NCI-H82 treated with DMSO at 0.1 percent for 48 hours (cell line): ENCODE data around the gene RIN3.

Experiments used
- DNase-seq: peaks from one replicate; lab custom pipeline; 2025; ENCODE audit not compliant: unreplicated experiment; lab: John Stamatoyannopoulos, UW

The RIN3 gene

DNA sequence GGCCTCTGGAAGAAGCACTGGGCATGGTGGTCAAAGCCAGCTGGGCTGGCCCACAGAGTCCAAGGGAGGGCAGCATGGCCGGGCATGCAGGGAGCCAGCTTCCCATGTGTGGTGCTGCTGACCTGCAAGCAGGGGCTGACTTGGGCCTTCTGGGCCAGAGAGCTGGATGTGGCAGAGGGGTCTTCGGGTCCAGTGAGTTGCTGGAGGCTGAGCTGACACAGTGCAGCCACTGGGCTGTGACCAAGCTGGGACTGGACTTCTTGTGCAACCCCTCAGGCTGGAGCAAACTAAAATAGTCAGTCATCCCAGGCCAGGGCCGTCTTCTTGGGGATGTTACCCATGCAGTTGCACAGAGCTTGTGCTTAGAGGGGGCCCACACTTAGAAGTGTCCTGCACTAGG, 7.3 kb upstream of the RIN3 start:
- no peak for DNase-seq

DNA sequence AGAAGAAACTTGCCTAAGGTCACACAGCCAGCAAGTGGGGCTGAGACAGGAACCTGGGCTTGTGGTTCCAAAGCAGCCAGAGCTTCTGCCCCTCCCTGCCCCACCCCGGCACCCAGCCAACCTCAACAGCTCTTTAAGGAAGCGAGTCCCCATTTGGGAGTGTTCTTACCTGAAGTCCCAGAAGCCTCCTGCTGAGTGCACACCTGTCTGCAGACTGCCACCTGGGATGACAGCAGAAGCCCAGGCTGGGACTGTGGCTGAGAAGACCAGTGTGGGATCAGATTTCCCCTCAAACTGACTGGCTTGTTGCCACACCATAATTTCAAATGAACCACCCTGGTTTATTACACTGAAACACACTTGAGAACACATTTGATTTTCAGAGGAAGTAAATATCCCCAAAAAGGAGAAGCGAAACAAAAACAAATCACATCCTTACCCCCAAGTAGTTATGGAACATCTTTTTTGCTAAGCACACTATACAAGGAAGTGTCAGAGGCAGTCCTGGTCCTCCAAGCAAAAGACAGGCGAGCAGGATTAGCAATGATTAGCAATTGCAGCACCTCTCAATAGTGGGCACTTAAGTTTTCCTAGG, 6.3 kb upstream of the RIN3 start:
- DNase-seq, result no peak

DNA sequence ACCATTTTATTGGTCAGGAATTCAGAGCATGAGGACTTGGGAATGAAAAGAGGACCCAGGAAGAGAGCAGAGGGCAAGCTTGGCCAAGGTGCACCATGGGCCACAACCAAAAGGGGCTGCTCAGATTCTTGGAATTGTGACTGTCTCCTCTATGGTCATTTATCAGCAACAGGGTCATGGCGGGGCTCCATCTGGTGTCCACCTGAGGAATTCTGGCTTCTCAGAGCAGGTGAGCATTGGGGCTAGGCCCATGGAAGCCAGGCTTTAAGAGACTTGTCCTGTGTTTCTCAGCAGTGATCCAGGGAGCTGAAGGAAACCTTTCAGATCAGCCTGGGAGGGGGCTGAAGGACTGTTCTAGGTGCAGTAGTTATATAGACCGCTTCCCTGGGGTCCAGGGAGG, 2.6 kb upstream of the RIN3 start:
- no peak for DNase-seq

DNA sequence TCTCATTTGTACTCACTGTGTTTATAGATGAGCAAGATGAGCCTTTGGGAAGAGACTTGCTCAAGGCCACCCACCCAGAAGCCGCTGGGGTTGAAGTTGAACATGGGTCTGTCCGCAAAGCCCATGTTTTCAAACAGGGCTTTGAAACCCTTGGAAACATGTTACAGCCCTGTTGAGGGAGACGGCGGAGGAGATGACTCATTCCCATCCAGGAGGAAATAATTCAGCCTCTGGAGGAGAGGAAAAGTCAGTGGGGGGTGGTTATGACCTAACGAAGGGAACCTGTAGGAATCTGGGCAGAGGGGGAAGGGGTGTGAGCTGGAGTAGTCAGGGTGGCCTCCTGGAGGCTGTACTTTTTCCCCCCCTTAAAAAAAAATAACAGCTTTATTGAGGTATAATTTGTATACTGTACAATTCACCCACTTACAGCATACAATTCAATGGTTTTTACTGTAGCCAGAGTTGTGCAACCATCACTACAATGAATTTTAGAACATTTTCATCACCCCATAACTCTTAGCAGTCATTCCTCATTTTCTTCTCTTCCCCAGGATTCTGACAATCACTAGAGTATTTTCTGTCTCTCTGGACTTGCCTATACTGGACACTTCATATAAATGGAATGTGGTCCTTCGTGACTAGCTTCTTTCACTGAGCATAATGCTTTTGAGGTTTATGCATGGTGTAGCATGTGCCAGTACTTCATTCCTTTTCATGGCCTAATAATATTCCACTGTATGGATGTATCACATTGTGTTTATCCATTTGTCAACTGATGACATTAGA, 1.9 kb upstream of the RIN3 start:
- DNase-seq, result no peak

DNA sequence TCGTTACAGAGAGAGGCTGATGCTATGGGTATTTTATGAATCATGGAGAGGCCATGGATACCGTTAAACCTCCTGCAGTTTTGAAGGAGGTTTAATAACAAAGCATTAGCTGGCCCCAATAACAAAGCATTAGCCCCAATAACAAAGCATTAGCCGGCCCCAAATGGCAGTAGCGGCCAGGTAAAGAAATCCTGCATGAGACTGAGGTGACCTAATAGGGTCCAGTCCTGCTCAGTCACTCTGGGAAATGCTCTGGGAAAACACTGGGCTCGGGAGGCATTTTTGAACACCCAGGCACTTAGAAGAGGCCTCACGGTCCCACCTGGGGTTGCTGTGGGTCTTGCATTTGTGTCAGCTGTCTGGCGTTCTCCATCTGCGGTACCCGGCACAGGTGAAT, 776 bp upstream of the RIN3 start:
- no peak for DNase-seq

DNA sequence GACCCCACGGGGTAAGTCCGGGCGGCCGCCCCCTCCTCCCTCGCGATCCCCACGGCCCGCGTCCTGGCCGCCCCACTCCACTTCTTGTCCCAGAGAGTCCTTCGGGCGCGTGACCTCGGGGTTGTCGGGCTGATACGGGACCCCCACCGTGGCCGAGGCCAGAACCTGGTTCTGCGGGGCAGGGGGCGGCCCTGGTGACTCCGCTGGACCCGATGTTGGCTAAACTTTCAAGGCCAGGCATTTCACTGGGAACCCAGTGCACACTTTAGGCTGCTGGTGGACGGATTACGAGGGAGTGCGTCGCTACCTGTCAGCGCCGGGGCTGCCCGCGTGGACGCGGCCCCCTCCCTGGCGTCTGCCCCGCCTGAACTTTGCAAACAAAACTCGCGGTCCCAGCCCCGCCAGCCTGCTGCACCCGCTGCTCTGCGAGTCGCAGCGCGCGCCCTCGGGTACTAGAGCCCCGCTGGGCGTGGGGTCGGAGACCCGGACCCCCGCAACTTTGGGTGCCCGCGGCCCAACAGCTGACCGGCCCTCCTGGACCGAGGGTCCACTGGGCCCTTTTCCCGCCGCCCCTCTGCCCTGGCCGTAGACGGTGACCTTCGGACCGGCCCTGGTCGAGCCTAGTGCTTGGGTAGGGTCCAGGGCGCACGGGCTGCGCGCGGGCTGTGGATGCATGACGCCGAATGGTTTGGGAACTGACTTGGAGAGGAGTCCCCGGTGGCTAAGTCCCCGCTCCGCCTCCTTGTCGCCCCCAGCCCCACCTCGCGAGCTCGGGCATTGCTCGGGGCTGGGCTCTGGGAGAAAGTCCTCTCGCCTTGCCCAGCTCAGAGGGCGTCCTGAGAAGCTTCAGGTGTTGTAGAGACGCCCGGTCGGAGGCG, 624 bp downstream of the RIN3 start:
- no peak for DNase-seq

DNA sequence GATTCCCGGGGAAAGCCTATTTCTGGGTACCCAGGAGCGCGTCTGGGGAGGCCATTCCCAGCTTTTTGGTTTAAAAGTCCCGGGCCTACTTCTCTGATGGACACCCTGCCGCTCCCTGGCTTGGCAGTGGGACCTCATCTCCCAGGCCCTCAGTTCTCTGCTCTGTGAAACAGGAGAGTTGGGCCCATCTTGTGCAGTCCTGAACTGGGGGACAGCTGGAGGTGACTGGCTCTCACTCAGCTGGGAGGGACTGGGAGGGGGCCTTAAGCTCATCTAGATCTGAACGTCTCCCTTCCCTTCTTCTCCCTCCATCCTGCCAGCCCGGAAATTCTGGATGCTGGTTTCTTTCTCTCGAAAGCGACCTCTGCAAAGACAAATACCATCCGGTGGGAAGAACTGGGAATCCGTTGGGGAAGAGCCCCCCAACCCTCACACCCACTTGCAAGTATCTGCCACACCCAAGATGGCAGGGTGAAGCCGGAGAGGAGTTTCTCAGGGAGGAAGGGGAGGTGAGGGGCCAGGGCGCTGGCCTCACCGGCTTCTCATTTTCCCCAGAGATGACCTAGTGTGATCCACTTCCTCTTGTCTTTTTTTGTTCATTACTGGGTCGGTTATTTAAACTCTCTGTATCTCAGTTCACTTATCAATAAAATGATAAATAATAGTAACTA, 1.4 kb downstream of the RIN3 start:
- no peak for DNase-seq

DNA sequence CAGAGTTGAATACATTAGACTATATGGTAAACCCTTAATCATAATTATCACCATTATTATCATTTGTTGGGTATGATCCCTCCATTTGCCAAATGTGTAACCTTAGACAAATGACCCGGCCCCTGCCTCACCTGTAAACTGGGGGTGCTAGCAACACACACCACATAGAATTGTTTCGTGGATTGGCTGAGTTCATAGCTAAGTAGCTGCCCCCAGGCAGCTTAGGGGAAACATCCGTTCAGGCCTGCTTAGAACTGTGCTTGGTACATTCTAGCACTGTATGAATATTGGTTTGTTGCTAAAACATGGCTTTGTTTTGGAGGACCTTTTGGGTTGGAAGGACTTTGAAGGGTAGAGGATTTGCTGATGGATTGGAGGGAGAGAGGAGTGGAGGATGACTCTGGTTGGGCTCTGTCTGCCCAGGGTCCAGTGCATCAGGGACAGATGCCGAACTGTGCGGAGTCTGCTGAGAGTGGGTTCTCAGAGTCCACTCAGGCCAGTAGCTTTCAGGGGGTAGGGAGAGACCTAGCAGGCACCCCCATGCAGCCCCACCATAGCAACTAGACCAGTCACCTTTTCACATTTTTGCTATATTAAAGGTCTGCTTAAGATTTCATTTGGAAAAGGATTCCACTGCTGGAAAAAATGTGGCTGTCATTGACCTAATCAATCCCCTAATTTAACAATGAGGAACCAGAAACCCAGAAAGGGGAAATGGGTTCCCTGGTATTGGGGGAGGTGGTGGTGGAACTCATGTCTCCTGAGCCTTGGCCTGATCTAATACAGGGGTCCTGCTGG, 2.2 kb downstream of the RIN3 start:
- DNase-seq, result no peak

DNA sequence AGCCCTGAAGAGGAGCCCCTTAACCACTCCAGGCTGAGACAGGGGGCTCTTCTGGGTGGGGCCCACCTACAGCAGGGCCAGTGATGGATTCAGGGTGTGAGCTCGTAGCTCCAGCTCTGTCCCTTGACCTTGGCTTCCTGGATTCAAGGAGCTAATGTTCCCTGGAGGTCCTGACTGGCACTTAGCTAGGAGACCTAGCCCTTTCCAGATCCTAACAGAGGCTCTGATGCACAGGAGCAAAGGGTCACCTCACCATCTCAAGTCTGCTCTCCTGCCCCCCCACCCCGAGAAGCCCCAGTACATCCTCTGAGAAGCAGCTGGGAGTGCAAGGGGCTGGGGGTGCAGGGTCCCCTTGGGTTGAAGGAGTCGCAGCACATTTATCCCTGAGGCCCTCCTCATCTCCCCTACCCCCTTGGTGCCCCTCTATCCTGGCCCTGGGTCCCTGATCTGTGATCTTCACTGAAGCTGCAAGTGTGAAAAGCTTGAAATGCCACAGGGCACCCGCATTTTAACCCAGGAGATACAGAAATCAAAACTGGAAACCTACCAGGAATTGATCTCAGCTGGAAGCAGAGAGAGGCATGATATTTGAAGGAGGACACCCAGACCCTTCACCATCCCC, 2.9 kb downstream of the RIN3 start:
- DNase-seq, result no peak

DNA sequence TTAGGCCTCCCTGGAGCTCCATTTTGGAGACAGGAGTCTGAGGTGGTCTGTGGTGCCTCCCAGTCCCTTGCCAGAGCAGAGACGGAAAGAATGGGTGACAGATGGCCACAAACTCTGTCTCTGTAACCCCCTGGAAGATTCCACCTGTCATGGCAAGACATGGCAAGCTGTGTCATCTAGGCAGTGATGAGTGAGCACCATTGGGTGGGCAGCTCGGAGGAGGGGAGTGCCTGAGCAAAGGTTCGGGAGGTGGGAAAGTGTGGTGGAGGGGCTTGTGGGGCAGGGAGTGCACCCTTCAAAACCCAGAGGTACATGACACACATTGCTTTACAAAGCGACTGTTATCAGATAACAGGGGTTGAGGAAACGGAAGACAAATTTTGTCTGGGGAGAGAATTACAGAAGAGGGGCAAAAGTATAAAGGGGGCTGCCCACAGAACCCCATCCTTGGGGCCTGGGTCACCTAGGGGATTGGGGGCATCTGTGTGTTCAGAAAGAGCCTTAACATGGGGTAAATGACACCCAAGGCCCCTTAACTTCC, 3.5 kb downstream of the RIN3 start:
- DNase-seq, result no peak

DNA sequence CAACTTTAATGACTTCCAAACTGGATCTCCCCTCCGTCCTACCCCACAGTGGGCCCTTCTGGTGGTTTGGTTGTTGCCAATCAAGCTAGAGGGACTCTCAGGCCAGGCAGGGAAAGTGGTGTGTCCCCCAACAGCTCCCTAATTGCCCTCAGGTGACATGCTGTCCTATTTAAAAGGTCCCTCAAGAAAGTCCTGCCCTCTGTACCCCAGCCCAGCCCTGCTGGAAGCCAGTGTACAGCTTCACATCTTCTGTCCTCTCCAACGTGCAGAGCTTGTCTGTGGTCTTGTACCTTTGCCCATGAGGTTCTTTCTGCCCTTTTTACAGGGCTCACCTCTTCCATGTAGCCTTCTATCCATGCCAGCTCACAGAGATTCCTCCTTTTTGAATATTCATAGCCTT, 4.2 kb downstream of the RIN3 start:
- DNase-seq, result no peak

DNA sequence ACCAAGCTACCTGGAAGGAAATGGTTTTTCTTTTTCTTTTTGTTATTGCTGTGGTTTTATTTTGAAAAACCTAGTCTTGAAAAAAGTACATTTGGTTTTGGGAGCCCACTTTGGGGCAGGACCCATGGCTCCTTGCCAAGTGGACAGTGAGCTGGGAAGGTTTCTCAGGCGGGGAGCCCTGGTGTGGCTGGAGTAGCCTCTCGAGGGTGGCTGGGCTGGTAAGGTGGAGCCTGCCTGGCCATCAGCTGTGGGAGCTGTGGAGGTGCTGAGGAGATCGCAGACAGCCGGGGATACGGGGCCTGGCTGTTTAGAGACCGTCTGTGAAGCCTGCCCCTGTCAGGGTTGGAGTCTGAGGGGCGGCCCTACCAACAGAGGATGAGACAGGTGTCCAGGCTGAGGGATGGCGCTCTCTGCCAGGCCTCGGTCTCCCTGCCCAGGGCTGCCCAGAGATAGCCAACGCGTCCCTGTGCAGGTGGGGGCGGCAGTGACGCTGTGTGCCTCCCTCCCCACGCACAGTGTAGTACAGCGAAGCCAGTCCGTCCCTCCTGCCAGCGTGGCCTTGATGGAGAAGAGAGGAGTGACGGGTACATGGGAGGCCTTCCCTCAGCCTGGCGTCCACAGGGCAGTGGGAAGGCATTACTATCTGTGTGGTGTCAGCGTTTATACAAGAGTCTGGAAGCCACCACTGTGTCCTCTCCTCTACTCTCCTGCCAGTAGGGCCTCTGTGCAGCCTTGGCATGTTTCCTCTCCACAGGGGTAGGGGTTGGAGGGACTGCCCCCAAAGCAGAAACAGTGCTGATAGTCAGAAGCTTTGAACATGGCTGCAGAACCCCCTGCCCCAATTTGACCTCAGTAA, 5.9 kb downstream of the RIN3 start:
- DNase-seq, result no peak

DNA sequence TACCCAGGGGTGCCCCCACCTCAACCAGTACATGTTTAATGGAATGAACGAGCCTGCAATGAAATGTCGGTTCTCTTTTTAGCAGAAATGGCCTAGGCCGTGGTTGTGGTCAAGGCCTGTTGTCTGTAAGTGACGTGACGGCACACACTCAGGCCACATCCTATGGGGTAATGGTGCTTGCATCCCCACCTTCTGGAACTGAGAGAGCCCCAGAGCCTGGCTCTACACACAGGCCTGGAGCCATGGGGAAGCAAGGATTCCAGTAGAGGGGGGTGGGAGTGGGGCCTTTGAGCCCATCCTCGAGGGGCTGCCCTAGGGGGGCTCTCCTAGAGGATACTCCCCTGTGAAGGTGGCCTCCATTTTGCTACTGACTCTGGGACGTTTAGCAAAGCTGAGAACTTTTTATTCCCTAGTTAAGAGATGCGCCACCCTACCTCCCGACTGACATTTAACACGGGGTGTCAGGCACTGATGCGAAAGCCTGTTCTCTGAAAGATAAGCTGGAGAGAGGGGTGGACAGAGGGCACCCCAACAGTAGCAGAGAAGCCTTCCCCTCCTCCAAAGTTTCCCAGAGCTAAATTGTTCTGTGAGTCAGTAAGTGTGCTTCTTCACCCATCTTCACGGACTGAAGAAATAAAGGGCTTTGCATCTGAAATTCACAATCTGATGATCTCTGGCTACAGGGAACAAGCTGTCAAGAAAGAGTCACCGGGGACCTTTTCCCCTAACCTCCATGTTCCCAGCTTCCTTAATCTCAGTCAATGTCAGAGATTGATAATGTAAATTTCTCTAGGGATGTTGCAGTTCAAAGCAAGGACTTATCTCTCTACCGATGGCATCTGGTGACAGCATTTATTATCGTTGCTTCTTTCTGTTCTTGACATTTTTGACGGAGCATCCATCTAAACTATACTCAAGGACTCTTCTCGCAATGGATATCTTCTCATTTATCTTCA, 6.8 kb downstream of the RIN3 start:
- no peak for DNase-seq

DNA sequence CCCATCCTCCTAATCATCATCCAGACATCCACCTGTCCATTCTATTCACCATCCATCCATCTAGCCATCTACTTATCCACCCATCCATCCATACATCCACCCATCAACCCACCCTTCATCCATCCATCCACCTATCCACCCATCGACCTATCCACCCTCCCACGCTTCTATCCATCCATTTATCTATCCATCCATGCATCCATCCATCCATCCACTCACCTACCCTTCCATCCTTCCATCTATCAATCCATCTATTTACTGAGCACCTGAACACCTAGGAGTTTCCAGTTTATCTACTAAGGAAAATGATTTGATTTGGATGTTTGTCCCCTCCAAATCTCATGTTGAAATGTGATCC, 7.5 kb downstream of the RIN3 start:
- no peak for DNase-seq

DNA sequence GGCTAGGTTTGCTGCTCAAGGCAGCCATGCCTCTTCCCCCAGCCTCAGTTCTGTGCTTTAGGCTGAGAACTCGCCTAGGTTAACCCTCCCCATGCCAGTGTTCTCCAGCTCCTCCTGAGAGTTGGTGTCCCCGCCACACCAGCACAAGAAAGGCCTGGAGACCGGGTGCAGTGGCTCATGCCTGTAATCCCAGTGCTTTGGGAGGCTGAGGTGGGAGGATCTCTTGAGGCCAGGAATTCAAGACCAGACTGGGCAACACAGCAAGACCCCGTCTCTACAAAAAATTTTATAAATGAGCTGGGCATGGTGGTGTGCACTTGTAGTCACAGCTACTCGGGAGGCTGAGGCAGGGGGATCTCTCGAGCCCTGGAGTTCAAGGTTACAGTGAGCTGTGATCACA, 10.2 kb downstream of the RIN3 start:
- DNase-seq, result no peak

DNA sequence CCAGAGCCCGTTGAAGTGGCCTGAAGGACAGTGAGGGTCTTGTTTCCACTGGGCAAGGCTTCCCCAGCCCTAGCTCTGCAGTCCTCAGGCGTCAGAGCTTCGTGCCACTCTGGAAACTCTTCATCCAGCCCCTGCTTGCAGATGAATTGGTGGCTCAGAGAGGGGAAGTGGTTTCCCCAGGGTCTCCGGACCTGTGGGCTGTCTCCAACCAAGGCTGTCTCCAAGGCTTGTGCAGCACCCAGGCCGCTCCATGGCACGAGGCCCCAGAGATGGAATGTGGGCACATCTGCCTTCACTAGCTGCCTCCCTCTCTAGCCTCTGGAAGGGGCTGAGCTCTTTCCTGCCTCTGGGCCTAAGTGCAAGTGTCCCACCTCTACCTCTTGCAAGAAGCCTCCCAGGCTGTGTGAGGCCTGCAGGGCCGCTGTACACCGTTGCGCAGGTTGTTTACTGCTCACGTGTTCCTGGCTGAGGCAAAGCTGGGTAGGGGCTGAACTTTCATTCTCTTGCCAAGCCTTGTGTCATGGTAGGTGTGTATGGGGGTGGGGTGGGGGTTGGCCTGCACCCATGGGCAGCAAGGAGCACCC, 11.1 kb downstream of the RIN3 start:
- no peak for DNase-seq

DNA sequence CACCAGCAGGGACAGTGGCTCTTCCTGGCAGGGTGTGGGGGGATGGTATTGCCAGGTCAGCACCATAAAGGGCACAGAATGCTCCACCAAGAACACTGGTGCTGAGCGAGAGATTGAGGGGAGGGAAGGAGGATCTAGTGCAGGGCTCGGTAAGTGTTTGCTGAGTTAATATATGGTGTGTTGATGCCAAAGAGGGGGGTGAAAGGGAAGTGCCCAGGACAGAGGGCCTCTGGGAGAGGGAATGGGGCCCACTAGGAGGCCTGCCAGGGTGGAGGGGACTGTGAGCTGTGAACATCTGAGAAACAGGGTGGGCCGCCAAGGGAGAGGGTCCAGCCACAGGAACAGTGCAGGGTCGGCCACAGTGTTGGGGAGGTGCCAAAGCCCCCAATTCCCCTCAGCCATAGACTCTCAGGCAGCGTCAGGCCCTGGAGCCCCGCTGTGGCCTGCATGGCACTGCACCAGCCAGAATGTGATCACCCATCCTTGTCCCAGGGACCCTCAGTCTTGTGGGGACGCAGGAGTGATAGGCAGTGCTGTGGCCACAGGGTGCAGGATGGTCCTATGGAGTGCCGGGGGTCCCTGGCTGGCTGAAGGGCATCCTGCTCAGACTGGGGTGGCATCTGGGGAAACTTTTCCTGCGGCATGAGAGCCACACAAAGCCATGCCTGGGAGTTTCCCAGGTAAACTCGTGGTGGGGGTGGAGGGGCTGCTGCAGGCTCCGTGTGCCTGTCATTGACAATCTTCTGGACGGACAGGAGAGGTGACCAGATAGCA, 11.9 kb downstream of the RIN3 start:
- DNase-seq, result no peak
